Stomach smooth muscle (tissue), 2 donors: Measurements from ENCODE around the gene RBCK1.

ENCODE experiments used
- H3K27ac ChIP-seq: one replicate; pipeline ENCODE4 v1.7.0; 2013; ENCODE audit warnings: mild to moderate bottlenecking, low read length, inconsistent platforms
- H3K27me3 ChIP-seq, 2 donors: one replicate each; pipeline ENCODE4 v1.7.0; 2013; ENCODE audit warnings: low read length in 2 of 2; ENCODE audit not compliant: insufficient read depth in 2 of 2, control insufficient read depth in 1 of 2
- H3K36me3 ChIP-seq, 2 donors: one replicate each; pipeline ENCODE4 v1.7.0; 2013; ENCODE audit warnings: low read length in 2 of 2; ENCODE audit not compliant: control insufficient read depth in 2 of 2, insufficient read depth in 2 of 2
- H3K4me1 ChIP-seq: one replicate; pipeline ENCODE4 v1.7.0; 2013; ENCODE audit warnings: low read length; ENCODE audit not compliant: control insufficient read depth, insufficient read depth
- H3K4me3 ChIP-seq, 2 donors: one replicate each; pipeline ENCODE4 v1.7.0; 2013; ENCODE audit warnings: low read length in 2 of 2
- H3K9ac ChIP-seq, 2 donors: one replicate each; pipeline ENCODE4 v1.7.0; 2013; ENCODE audit warnings: low read length in 2 of 2, mild to moderate bottlenecking in 1 of 2
- H3K9me3 ChIP-seq, 2 donors: one replicate each; pipeline ENCODE4 v1.7.0; 2013; ENCODE audit warnings: low read length in 2 of 2; ENCODE audit not compliant: control insufficient read depth in 2 of 2
- donor health status: healthy.
- donor health status: Pancreatic carcinoma.

The RBCK1 gene

DNA sequence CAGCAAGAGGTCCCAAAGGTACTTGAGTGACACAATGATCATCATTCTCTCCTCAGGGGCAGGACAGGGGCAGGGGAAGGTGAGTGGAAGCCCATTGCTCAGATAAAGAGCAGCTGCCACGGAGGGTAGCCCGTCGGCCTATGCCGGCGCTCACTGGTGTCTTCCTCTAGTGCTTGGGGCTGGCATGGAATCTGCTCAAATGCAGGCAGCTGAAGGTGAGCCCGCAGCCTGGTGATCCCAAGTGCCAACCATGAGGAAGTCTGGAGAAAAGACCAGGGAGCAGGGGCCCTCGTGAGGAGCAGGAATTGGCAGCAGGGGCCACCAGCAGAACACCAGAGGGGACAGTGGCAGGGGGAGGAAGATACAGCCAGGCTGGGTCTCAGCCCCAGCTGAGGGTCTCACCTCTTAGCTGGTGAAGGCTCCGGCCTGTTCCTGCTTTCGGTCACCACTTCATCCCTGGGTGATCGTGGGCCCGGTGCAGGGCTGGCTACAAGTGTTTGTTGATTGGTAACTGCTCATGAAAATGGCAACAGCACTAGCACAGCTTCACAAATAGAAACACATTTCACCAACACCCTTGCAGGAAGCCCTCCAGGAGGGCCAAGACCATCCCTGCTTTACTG is 24.7 kb downstream of the RBCK1 start:
- H3K36me3 ChIP-seq: peaks cover 29 to 47% of the 10 kb centered on the region in 2 donors
- H3K4me3 ChIP-seq: no peak overlapping the region
- no peak overlapping the region for H3K9ac ChIP-seq
- H3K9me3 ChIP-seq: no peaks in the 10 kb centered on the region
- H3K4me1 ChIP-seq: peaks cover 6% of the 10 kb centered on the region
- H3K27ac ChIP-seq: no peak overlapping the region
- H3K27me3 ChIP-seq: no peaks in the 10 kb centered on the region

DNA sequence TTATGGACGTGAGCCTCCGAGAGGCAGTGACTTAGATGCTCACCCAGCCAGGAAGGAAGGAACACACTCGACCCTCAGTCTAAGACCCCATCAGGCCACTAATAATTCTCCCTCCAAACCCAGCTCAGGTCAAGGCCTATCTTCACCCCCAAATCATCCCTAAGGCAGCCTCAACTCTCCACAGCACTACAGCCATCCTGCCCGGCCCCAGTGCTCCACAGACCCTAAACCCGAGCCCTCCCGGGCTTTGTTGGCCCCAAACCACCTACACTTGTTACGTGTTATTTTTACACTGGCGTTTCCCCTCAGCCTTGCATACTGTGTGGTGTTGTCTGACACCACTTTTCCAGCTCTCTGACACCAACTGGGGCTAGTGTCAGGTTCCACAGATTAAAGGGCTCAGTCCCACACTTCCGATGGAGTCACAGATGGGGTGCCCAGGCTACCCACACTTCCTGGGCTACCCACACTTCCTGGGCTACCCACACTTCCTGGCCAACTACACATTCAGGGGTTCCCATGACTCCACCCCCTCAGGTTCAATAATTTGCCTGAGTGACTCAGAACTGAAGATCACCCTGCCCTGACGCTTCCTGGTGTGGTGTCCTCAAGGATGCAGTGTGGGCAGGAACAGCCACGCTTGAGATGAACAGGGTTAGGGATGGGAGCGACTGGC is 25.3 kb downstream of the RBCK1 start:
- Histone ChIP-seq H3K4me1 (peaks cover 6% of the 10 kb centered on the region), H3K27me3 (no peaks in the 10 kb centered on the region), H3K36me3 (peaks cover 32 to 51% of the 10 kb centered on the region in 2 donors), H3K27ac (no peak overlapping the region), H3K9me3 (no peaks in the 10 kb centered on the region), H3K9ac (no peak overlapping the region), H3K4me3 (no peak overlapping the region)

DNA sequence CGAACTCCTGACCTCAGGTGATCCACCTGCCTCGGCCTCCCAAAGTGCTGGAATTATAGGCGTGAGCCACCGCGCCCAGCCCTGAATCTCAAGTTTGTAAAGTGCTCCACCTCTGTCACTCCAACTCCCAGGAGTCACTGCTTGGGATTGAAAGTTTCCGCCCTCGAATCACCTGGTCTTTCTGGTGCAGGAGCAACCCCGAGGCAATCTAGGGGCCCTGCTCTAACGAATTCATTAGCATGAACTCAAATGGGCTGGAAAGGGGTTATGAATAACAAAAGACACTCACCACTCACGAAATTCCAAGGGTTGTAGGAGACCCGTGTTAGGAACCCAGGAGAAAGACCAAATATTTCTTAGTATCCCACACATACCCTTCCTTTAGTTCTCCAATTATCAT is 26.1 kb downstream of the RBCK1 start:
- no peak overlapping the region for H3K27ac ChIP-seq
- no peak overlapping the region for H3K9ac ChIP-seq
- peaks cover 32 to 59% of the 10 kb centered on the region in 2 donors for H3K36me3 ChIP-seq
- H3K4me1 ChIP-seq: peaks cover 6% of the 10 kb centered on the region
- no peaks in the 10 kb centered on the region for H3K9me3 ChIP-seq
- no peaks in the 10 kb centered on the region for H3K27me3 ChIP-seq
- H3K4me3 ChIP-seq: no peak overlapping the region

DNA sequence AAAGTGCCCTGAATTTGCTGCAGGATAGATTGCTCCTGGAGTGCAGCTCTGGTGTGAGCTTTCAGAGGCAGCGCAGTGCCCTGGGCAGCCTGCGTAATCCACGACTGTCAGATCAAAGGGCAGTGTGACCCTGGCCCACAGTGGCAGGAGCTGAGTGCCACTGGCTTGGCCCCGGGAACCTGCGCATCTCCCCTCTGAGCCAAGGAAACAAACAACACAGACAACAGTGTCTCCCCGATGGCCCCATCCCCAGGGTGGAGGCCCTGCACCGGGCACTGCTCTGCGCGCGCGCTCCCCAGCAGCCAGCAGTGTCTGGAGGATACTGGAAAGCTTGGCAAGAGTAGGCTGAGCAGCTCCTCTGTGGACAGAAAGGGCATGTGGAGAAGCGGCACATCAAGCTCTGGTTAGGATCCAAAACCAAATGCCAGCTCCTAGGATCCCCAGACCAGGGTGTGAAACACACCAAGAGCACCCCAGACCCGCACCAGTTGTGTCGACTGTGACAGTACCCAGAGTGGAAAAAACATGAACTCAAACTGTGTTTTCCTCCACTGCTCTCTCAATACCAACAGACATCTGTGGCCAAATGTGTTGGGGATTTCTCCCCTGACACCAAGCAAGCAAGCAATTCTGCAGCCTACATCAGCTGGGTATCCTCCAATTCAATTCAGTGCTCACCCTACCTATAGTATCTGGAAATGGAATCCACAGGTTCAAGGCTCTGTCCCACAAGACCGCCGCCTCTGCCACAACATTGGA is 26.7 kb downstream of the RBCK1 start:
- Histone ChIP-seq H3K36me3 (peaks cover 30 to 61% of the 10 kb centered on the region in 2 donors), H3K9me3 (no peaks in the 10 kb centered on the region), H3K4me1 (peaks cover 6% of the 10 kb centered on the region), H3K27ac (no peak overlapping the region), H3K4me3 (no peak overlapping the region), H3K9ac (no peak overlapping the region), H3K27me3 (no peaks in the 10 kb centered on the region)

GRCh38 chr20:435558-435957 is 27.5 kb downstream of the RBCK1 start:
- Histone ChIP-seq H3K9me3 (no peaks in the 10 kb centered on the region), H3K36me3 (peaks cover 37 to 62% of the 10 kb centered on the region in 2 donors), H3K4me1 (peaks cover 6% of the 10 kb centered on the region), H3K27me3 (no peaks in the 10 kb centered on the region), H3K27ac (no peak overlapping the region), H3K4me3 (no peak overlapping the region), H3K9ac (no peak overlapping the region)

DNA sequence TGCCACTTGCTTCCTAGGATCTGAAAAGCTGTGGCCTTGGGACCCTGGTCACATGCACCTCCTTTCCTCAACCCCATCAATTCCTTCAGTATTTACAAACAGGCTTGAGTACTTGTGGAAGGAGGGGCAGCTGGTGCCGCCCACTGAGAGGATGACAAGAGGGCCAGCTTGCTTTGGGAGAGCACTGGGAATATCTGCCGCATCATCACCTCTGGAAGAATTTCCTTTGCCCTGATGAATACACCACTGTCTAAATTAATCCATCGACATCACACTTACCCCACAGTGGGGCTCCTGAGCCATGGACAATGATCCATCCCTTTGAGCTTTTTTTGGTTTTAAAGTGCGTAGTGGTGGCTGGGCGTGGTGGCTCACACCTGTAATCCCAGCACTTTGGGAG is 28.4 kb downstream of the RBCK1 start:
- no peak overlapping the region for H3K4me3 ChIP-seq
- H3K9me3 ChIP-seq: no peaks in the 10 kb centered on the region
- H3K9ac ChIP-seq: no peak overlapping the region
- H3K27me3 ChIP-seq: no peaks in the 10 kb centered on the region
- H3K4me1 ChIP-seq: peaks cover 2% of the 10 kb centered on the region
- peaks cover 45 to 62% of the 10 kb centered on the region in 2 donors for H3K36me3 ChIP-seq
- H3K27ac ChIP-seq: no peak overlapping the region

- H3K9ac ChIP-seq: peak overlapping the region in 1 of 2 donors; percentile 21
- H3K9me3 ChIP-seq: no peaks in the 10 kb centered on the region
- H3K36me3 ChIP-seq: peaks cover 47 to 64% of the 10 kb centered on the region in 2 donors
- peaks cover 2% of the 10 kb centered on the region for H3K4me1 ChIP-seq
- no peaks in the 10 kb centered on the region for H3K27me3 ChIP-seq
- no peak overlapping the region for H3K27ac ChIP-seq
- no peak overlapping the region for H3K4me3 ChIP-seq
Measured at GRCh38 chr20:437787-438486, 29.8 kb downstream of the RBCK1 start.

DNA sequence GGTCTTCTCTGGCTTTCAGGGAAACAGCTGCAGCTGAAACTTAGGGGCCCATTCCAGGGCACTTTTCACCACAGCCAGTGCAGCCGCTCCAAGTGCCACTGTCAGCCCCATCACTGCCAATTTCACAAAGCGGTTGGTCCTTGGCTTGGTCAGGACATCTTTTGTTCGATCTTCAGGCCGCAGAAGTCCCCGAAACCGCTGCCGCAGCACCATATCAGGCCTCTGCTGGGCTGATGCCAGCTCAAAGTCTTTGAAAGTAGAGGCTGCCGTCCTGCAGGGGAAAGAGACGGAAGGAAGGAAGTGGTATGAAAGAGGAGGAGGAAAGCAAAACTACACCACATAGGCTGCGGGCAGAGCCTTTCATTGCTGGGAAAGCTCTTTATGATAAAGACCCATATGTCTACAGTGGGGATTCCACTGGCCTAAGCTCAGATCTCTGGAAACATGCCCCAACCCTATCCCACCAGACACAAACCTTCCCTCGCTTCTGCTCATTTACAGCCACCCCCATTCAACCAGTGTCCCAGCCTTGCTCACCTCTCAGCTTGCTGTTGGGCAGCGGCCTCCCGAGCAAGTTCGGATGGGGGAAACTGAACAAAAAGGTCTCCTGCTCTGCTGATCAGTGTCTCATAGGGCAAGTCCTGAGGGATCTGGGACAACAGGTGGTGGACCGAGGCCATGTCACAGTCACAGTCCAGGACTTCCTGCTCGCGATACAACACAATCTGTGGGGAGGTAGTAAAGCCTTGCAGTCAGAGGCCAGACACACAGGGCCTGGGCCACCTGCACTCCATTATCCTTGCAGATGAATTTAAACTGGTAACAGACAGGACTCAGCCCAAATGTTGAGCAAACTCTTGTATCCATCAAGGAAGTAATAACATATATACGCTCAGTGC is 30.7 kb downstream of the RBCK1 start:
- H3K27me3 ChIP-seq: no peaks in the 10 kb centered on the region
- H3K9ac ChIP-seq: no peak overlapping the region
- peaks cover 47 to 64% of the 10 kb centered on the region in 2 donors for H3K36me3 ChIP-seq
- no peak overlapping the region for H3K27ac ChIP-seq
- no peaks in the 10 kb centered on the region for H3K4me1 ChIP-seq
- H3K9me3 ChIP-seq: no peaks in the 10 kb centered on the region
- no peak overlapping the region for H3K4me3 ChIP-seq

DNA sequence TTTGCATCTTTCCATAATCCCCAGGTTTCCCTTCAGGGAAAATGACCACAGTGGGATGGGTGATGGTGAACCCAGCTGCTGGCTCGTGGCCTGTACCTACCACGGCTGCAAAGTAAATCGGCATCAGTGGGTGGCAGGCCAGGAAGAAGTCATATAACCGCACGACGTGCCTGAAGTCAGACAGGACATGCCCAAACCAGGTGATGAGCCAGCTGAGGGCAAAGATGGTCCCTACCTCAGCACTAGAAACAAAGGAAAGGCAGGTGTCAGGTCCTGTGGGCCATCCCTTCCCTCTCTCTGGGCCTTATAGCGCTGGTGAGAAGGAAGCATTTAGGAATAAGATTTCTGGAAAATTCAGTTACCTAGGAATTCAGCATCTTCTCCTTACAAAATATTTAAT is 32.0 kb downstream of the RBCK1 start:
- Histone ChIP-seq H3K27ac (no peak overlapping the region), H3K27me3 (no peaks in the 10 kb centered on the region), H3K4me3 (no peak overlapping the region), H3K4me1 (no peaks in the 10 kb centered on the region), H3K36me3 (peaks cover 48 to 64% of the 10 kb centered on the region in 2 donors), H3K9ac (no peak overlapping the region), H3K9me3 (no peaks in the 10 kb centered on the region)

GRCh38 chr20:440636-441035 is 32.5 kb downstream of the RBCK1 start:
- no peaks in the 10 kb centered on the region for H3K4me1 ChIP-seq
- no peak overlapping the region for H3K27ac ChIP-seq
- H3K4me3 ChIP-seq: no peak overlapping the region
- no peaks in the 10 kb centered on the region for H3K27me3 ChIP-seq
- no peak overlapping the region for H3K9ac ChIP-seq
- no peaks in the 10 kb centered on the region for H3K9me3 ChIP-seq
- H3K36me3 ChIP-seq: peaks cover 44 to 63% of the 10 kb centered on the region in 2 donors
